Kidney (tissue), 14 donors: ENCODE results near the gene FDCSP. TPM values are rescaled to one million over a fixed set of nuclear protein-coding genes. Genes with fewer than 3 reads are reported as not detected.
"Not testable (repeated sequence)": the region's sequence is repeated elsewhere in the genome, so short reads cannot be mapped to it uniquely, and the experiment has no call there.

Experiments used
- DNase-seq, 5 donors: peaks; one replicate each; pipeline ENCODE4 v3.0.0-alpha.2; 2013 to 2020
- FAIRE-seq: peaks from 2 replicates; lab custom pipeline; 2012; peaks lifted over from hg19 to GRCh38; lab: Jason Lieb, UNC
- H3K27ac ChIP-seq, 2 donors: one replicate each; pipeline ENCODE4 v1.7.0; 2013; ENCODE audit warnings: low read depth in 2 of 2, low read length in 2 of 2, inconsistent platforms in 1 of 2
- H3K27me3 ChIP-seq: one replicate; pipeline ENCODE4 v1.7.1; 2013; ENCODE audit warnings: low read length, inconsistent platforms; ENCODE audit not compliant: control insufficient read depth, insufficient read depth
- H3K36me3 ChIP-seq, 3 donors: one replicate each; pipeline versions ENCODE4 v1.7.0 to v1.7.1; 2013; ENCODE audit warnings: low read length in 3 of 3, control low read depth in 1 of 3, inconsistent platforms in 1 of 3; ENCODE audit not compliant: insufficient read depth in 3 of 3, control insufficient read depth in 2 of 3
- H3K4me1 ChIP-seq, 3 donors: one replicate each; pipeline versions ENCODE4 v1.7.0 to v1.7.1; 2013; ENCODE audit warnings: low read length in 3 of 3, inconsistent platforms in 1 of 3, low read depth in 1 of 3; ENCODE audit not compliant: control insufficient read depth in 2 of 3, insufficient read depth in 2 of 3
- H3K4me3 ChIP-seq, 3 donors: one replicate each; pipeline versions ENCODE4 v1.7.0 to v1.8.1; 2013; ENCODE audit warnings: low read length in 3 of 3, control low read depth in 1 of 3, inconsistent platforms in 1 of 3
- H3K9ac ChIP-seq, 3 donors: one replicate each; pipeline versions ENCODE4 v1.7.0 to v1.7.1; 2013; ENCODE audit warnings: low read length in 3 of 3, control low read depth in 1 of 3, inconsistent platforms in 1 of 3
- H3K9me3 ChIP-seq, 3 donors: one replicate each; pipeline versions ENCODE4 v1.7.0 to v1.7.1; 2013; ENCODE audit warnings: low read length in 3 of 3, control low read depth in 1 of 3, inconsistent platforms in 1 of 3; ENCODE audit not compliant: control insufficient read depth in 2 of 3, insufficient read depth in 1 of 3
- intact Hi-C: fragments of 100-400 bp; cut with DNase I; formaldehyde crosslinking; loops from one replicate; pipeline ENCODE4 v1.11.1; 2022
- polyA plus RNA-seq: library from polyadenylated mRNA; stranded (reverse); fragments of 350-450 nt; fragmentation: Illumina TruSeq; extraction: RNeasy Lipid Tissue Mini Kit (QIAGEN cat#74804); gene quantifications from one replicate; pipeline ENCODE4 v1.2.3, GENCODE V29; 2014; ENCODE audit warnings: low read depth, low replicate concordance; ENCODE audit not compliant: insufficient read depth
- total RNA-seq: library from RNA; stranded (reverse); fragmentation: NEBNext Ultra II Directional; extraction: Animal tissue kit (Norgen Biotek cat#: 25700); gene quantifications from one replicate; pipeline ENCODE4 v1.2.1, GENCODE V29; 2021
- TF ChIP-seq, protein P1 (sequence below): IDR thresholded peaks from 3 replicates; pipeline ENCODE4 v1.5.1; 2012; ENCODE audit warnings: mild to moderate bottlenecking, moderate library complexity, borderline replicate concordance; ENCODE audit not compliant: insufficient read depth; ENCODE audit errors: extremely low read depth
- donor health status: control.
- donor health status: control.
- donor health status: control.
- donor health status: control.
- donor health status: control.
- donor health status: DM: yes; HTN: yes; CAD: no.
- donor health status: Normal renal cell carcinoma (clear cell type).

The FDCSP gene
- total and polyA plus RNA-seq, 2 donors from 2014 or later = 0.50 TPM; not detected in 1

DNA sequence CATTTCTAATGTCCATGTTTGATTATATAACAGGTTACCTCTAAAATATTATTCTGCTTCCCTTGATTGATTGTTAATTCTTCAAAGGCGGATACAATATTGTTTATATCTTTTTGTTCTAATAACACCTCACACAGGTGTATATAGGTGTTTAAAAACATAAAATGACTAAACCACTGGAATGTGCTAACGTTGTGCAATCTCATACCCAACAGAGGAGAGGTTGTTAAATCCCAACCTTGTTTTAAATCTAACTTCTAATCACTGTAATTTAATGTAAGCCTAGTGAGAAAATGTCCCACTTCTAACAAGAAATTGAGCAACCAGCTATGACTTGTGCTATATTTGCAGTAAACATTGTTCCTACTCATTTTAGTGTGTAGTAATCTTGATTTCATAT is 29.1 kb upstream of the FDCSP start:
- Histone ChIP-seq H3K4me3 (no peak overlapping the region), H3K9me3 (no peaks in the 10 kb centered on the region), H3K36me3 (no peaks in the 10 kb centered on the region), H3K27ac (no peak overlapping the region), H3K4me1 (no peaks in the 10 kb centered on the region), H3K9ac (no peak overlapping the region), H3K27me3 (no peaks in the 10 kb centered on the region)
- no peak for FAIRE-seq
- DNase-seq = no peak
- TF ChIP-seq, protein P1, sequence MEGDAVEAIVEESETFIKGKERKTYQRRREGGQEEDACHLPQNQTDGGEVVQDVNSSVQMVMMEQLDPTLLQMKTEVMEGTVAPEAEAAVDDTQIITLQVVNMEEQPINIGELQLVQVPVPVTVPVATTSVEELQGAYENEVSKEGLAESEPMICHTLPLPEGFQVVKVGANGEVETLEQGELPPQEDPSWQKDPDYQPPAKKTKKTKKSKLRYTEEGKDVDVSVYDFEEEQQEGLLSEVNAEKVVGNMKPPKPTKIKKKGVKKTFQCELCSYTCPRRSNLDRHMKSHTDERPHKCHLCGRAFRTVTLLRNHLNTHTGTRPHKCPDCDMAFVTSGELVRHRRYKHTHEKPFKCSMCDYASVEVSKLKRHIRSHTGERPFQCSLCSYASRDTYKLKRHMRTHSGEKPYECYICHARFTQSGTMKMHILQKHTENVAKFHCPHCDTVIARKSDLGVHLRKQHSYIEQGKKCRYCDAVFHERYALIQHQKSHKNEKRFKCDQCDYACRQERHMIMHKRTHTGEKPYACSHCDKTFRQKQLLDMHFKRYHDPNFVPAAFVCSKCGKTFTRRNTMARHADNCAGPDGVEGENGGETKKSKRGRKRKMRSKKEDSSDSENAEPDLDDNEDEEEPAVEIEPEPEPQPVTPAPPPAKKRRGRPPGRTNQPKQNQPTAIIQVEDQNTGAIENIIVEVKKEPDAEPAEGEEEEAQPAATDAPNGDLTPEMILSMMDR = no peak
- intact Hi-C loops = no loop called here

DNA sequence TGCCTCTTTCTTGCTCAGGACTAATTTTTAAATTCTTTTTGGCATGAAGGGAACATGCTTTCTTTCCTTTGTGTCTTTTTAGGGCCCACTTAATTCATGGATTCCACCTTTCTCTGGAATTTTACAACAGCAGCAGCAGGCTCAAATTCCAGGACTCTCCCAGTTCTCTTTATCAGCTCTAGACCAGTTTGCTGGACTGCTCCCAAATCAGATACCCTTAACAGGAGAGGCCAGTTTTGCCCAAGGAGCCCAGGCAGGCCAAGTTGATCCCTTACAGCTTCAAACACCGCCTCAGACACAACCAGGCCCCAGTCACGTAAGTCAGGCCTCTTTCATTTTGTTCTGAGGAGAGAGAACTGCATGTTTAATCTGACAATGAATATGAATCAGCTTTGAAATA is 28.1 kb upstream of the FDCSP start:
- no peak for FAIRE-seq
- intact Hi-C loops = no loop called here
- no peaks in the 10 kb centered on the region for H3K36me3 ChIP-seq

DNA sequence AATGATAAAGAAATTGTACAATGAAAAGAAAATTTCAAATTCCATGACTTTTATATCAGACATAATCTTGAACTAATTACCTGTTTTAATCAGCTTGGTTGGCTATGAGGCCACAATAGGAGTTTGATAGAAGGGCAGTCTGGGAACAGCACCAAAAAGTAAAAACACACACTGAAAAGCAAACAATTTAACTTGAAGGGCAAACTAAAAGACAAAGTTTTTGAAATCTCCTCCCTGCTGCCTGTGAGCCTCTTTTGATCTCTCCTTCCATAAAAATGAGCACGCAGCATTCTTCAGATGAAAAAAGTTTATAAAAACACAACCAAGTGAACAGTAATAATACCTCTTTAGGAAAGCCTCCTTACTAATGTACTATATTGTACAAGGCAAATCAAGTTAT is 22.3 kb upstream of the FDCSP start:
- FAIRE-seq = no peak
- no peak overlapping the region for H3K4me3 ChIP-seq
- no peaks in the 10 kb centered on the region for H3K36me3 ChIP-seq
- H3K27ac ChIP-seq = no peak overlapping the region
- intact Hi-C loops = no loop called here
- TF ChIP-seq, protein P1 = no peak
- no peak for DNase-seq
- no peak overlapping the region for H3K9ac ChIP-seq
- H3K27me3 ChIP-seq = no peaks in the 10 kb centered on the region
- no peaks in the 10 kb centered on the region for H3K4me1 ChIP-seq
- no peaks in the 10 kb centered on the region for H3K9me3 ChIP-seq

More for the DNA sequence above, 28.1 kb upstream of the FDCSP start:
- no peak overlapping the region for H3K4me3 ChIP-seq
- H3K9ac ChIP-seq = no peak overlapping the region
- TF ChIP-seq, protein P1 = no peak
- no peaks in the 10 kb centered on the region for H3K27me3 ChIP-seq
- no peaks in the 10 kb centered on the region for H3K4me1 ChIP-seq
- peak in 2 of 5 donors; percentile 36 to 44 for DNase-seq
- no peak overlapping the region for H3K27ac ChIP-seq
- no peaks in the 10 kb centered on the region for H3K9me3 ChIP-seq

DNA sequence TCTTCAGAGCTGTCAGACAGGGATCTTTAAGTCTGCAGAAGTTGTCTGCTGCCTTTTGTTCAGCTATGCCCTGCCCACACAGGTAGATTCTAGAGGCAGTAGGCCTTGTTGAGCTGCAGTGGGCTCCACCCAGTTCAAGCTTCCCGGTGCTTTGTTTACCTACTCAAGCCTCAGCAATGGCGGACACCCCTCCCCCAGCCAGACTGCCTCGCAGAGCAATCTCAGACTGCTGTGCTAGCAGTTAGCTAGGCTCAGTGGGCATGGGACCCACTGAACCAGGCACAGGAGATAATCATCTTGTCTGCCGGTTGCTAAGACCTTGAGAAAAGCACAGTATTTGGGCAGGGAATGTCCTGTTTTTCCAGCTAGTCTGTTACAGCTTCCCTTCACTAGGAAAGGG is 13.2 kb upstream of the FDCSP start:
- FAIRE-seq, H3K4me1 ChIP-seq, H3K36me3 ChIP-seq, H3K9me3 ChIP-seq, H3K27me3 ChIP-seq, H3K27ac ChIP-seq, H3K4me3 ChIP-seq, H3K9ac ChIP-seq, DNase-seq, intact Hi-C loops: not testable (repeated sequence)

DNA sequence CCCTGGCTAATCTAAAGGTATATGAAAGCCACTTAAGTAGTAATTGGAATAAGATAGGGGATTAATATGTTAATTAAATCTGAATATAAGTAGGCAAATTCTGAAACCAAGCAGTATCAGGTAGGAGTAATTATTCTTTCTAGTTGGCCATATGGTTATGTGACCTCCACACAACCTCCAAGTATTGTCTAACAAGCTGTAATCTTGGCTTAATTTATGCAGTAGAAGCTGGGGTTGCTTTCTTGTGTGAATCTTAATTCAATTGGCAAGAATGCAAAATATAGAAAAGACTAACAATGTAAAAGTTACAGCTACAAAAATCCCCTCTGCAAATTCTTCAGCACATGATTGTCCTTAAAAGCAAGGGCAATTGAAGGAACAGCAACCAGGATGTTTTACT is 9.8 kb upstream of the FDCSP start:
- H3K27me3 ChIP-seq, FAIRE-seq, H3K9ac ChIP-seq, H3K36me3 ChIP-seq, H3K4me3 ChIP-seq, intact Hi-C loops, H3K4me1 ChIP-seq, DNase-seq, H3K27ac ChIP-seq, H3K9me3 ChIP-seq: not testable (repeated sequence)

DNA sequence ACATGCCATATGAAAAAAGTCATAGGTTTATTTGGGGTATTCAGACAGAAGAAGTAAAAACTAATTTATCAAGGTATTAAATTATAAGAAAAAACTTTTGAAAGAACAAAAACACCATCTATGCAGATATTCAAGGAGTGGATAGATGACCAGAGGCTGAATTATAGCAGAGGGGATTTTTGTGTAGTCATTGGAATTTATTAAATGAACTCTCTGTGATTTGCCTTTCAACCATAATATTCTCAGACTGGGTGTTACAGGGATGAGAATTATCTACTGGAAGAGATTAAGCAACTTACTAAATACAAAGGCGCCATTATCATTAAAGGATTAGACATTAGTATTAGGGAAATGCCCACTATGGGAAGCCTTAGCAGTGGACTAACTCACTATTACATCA is 9.4 kb upstream of the FDCSP start:
- H3K9ac ChIP-seq, FAIRE-seq, H3K4me3 ChIP-seq, H3K27ac ChIP-seq, H3K27me3 ChIP-seq, H3K4me1 ChIP-seq, DNase-seq, intact Hi-C loops, H3K36me3 ChIP-seq, H3K9me3 ChIP-seq: not testable (repeated sequence)
